HG03439 (cell line): ENCODE results near the gene SERPINE2.
"Not testable (repeated sequence)": the region's sequence is repeated elsewhere in the genome, so short reads cannot be mapped to it uniquely, and the experiment has no call there.

Source experiments
- ATAC-seq: cut with Tn5 transposase; IDR thresholded peaks from one replicate; pipeline ENCODE4 v1.9.1; 2021; ENCODE audit warnings: mild to moderate bottlenecking, moderate library complexity; ENCODE audit not compliant: unreplicated experiment

Gene SERPINE2

GRCh38 chr2:224016963-224017362 is 22.1 kb downstream of the SERPINE2 start:
- no peak for ATAC-seq

GRCh38 chr2:224014336-224014735 is 24.8 kb downstream of the SERPINE2 start:
- ATAC-seq: no peak

GRCh38 chr2:224011837-224012236 is 27.2 kb downstream of the SERPINE2 start:
- no peak for ATAC-seq

- no peak for ATAC-seq
Measured at GRCh38 chr2:224009605-224010315, 29.3 kb downstream of the SERPINE2 start.

- no peak for ATAC-seq
Measured at GRCh38 chr2:224008702-224009261, 30.3 kb downstream of the SERPINE2 start.

- no peak for ATAC-seq
Measured at GRCh38 chr2:224004105-224004695, 34.9 kb downstream of the SERPINE2 start.

GRCh38 chr2:224000662-224001061 is 38.4 kb downstream of the SERPINE2 start:
- ATAC-seq: not testable (repeated sequence)

- ATAC-seq: no peak
Measured at GRCh38 chr2:223999862-224000261, 39.2 kb downstream of the SERPINE2 start.

GRCh38 chr2:223998948-223999347 is 40.1 kb downstream of the SERPINE2 start:
- no peak for ATAC-seq

GRCh38 chr2:223997938-223998337 is 41.1 kb downstream of the SERPINE2 start:
- no peak for ATAC-seq

GRCh38 chr2:223996391-223996790 is 42.7 kb downstream of the SERPINE2 start:
- no peak for ATAC-seq

- ATAC-seq: no peak
Measured at GRCh38 chr2:223995569-223995968, 43.5 kb downstream of the SERPINE2 start.

- ATAC-seq: no peak
Measured at GRCh38 chr2:223994562-223995162, 44.4 kb downstream of the SERPINE2 start.

GRCh38 chr2:223993634-223994232 is 45.4 kb downstream of the SERPINE2 start:
- peak; percentile 62 for ATAC-seq

GRCh38 chr2:223991611-223992010 is 47.5 kb downstream of the SERPINE2 start:
- no peak for ATAC-seq

GRCh38 chr2:223989856-223990232 is 49.2 kb downstream of the SERPINE2 start:
- ATAC-seq: no peak

- no peak for ATAC-seq
Measured at GRCh38 chr2:223989206-223989855, 49.8 kb downstream of the SERPINE2 start.

- ATAC-seq: no peak
Measured at GRCh38 chr2:223981241-223981640, 57.8 kb downstream of the SERPINE2 start.

- ATAC-seq: no peak
Measured at GRCh38 chr2:223980803-223981202, 58.3 kb downstream of the SERPINE2 start.

GRCh38 chr2:223980397-223980735 is 58.7 kb downstream of the SERPINE2 start:
- no peak for ATAC-seq

- ATAC-seq: no peak
Measured at GRCh38 chr2:223979730-223980396, 59.2 kb downstream of the SERPINE2 start.
